A673 (cell line): ENCODE results near the gene SLC36A1. TPM values are rescaled to one million over a fixed set of nuclear protein-coding genes. Genes with fewer than 3 reads are reported as not detected.

Source experiments
- BruUV-seq: library from RNA; stranded (reverse); fragments of 400-500 nt; replicated peaks from 2 replicates; lab custom pipeline; 2021; lab: Mats Ljungman, UMichigan
- CTCF ChIA-PET: fragments of 300-600 bp; sonication (Branson Sonifier 250); formaldehyde crosslinking; loops from one replicate; lab custom pipeline; 2022; ENCODE audit warnings: antibody characterized with exemption; lab: Charles Lee
- POLR2A ChIA-PET: fragments of 300-600 bp; sonication (Branson Sonifier 250); formaldehyde crosslinking; loops from one replicate; lab custom pipeline; 2022; ENCODE audit warnings: antibody characterized with exemption; ENCODE audit not compliant: low non-redundant PET; lab: Charles Lee
- DNase-seq: peaks from one replicate; pipeline ENCODE4 v3.0.0-alpha.2; 2015; ENCODE audit warnings: low spot score
- H3K27ac ChIP-seq: fragments of 200-600 bp; sonication (generic); 2 replicates; pipeline ENCODE4 v1.5.1; 2016; ENCODE audit warnings: mixed run types, low read depth, mild to moderate bottlenecking, mixed read lengths, antibody characterized with exemption, low read length; ENCODE audit not compliant: poor library complexity, severe bottlenecking
- H3K27me3 ChIP-seq: fragments of 200-600 bp; sonication (generic); replicated peaks from 2 replicates; pipeline ENCODE4 v1.6.1; 2017; ENCODE audit warnings: mixed run types, low read depth, mild to moderate bottlenecking, mixed read lengths, antibody characterized with exemption, low read length; ENCODE audit not compliant: insufficient read depth, poor library complexity
- H3K36me3 ChIP-seq: fragments of 200-600 bp; sonication (generic); 2 replicates; pipeline ENCODE4 v1.6.1; 2016; ENCODE audit warnings: mixed run types, mild to moderate bottlenecking, mixed read lengths, antibody characterized with exemption, low read length; ENCODE audit not compliant: insufficient read depth, poor library complexity, severe bottlenecking
- H3K4me1 ChIP-seq: fragments of 200-600 bp; sonication (generic); 2 replicates; pipeline ENCODE4 v1.6.1; 2017; ENCODE audit warnings: mixed run types, mild to moderate bottlenecking, mixed read lengths, antibody characterized with exemption, low read length; ENCODE audit not compliant: insufficient read depth, poor library complexity, severe bottlenecking
- H3K4me3 ChIP-seq: fragments of 200-600 bp; sonication (generic); 2 replicates; pipeline ENCODE4 v1.5.1; 2016; ENCODE audit warnings: low read depth, mixed run types, mild to moderate bottlenecking, mixed read lengths, low read length; ENCODE audit not compliant: poor library complexity, severe bottlenecking
- H3K9me3 ChIP-seq: fragments of 200-600 bp; sonication (generic); 2 replicates; pipeline ENCODE4 v1.6.1; 2016; ENCODE audit warnings: mixed run types, low read depth, mild to moderate bottlenecking, mixed read lengths, antibody characterized with exemption, low read length; ENCODE audit not compliant: poor library complexity, severe bottlenecking
- CTCF ChIP-seq: fragments of 300-800, 200-600 bp; sonication (generic); conservative IDR thresholded peaks from 2 replicates; pipeline ENCODE4 v1.5.1; 2017; ENCODE audit warnings: low read depth, mild to moderate bottlenecking, antibody characterized with exemption, low read length, moderate library complexity, mixed read lengths
- EZH2 ChIP-seq: fragments of 200-600 bp; sonication (generic); IDR thresholded peaks from 2 replicates; pipeline ENCODE4 v1.6.1; 2017; ENCODE audit warnings: borderline replicate concordance, low read depth, mild to moderate bottlenecking, mixed read lengths, antibody characterized with exemption, low read length; ENCODE audit not compliant: poor library complexity, severe bottlenecking
- intact Hi-C: fragments of 100-400 bp; cut with micrococcal nuclease; formaldehyde crosslinking; loops from one replicate; pipeline ENCODE4 v1.10.0; 2022; ENCODE audit not compliant: unreplicated experiment
- total RNA-seq: library from RNA; stranded (reverse); gene quantifications from 2 replicates; pipeline ENCODE4 v1.2.3, GENCODE V29; 2021

The SLC36A1 gene
- total RNA-seq, 1 experiment from 2014 or later: 12.5 TPM

GRCh38 chr5:151490627-151491026 is 43.2 kb downstream of the SLC36A1 start:
- intact Hi-C loops: no loop called here
- ChIA-PET POLR2A (no interaction called here), CTCF (no interaction called here)
- no peak for DNase-seq
- TF ChIP-seq CTCF (no peak), EZH2 (no peak)
- H3K4me1 ChIP-seq: no peaks in the 10 kb centered on the region
- H3K27ac ChIP-seq: no peak overlapping the region
- BruUV-seq: no TSS peak
- H3K9me3 ChIP-seq: no peaks in the 10 kb centered on the region
- H3K4me3 ChIP-seq: no peak overlapping the region
- H3K36me3 ChIP-seq: no peaks in the 10 kb centered on the region
- no peaks in the 10 kb centered on the region for H3K27me3 ChIP-seq

DNA sequence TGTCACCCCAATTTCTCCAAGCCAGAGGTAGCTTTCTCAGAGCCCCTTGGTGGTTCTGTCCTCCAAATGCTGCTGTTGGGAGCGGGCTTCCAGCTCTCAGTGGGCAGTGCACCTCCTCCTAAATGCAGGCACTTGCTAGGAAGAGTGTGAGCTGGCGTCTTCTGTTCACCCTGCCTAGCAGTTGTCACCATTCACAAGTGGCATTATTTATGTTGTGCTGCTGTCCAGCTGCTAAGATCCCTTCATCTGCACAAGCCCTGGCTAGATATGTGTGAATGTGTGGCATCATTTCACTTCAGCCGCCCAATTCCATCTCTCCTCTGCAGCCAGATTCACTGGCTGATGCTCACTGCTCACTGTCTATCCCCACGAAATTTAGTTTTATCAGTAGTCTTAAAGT is 43.7 kb downstream of the SLC36A1 start:
- DNase-seq: no peak
- CTCF ChIA-PET: no interaction called here
- H3K4me3 ChIP-seq: no peak overlapping the region
- H3K27ac ChIP-seq: no peak overlapping the region
- TF ChIP-seq CTCF (no peak), EZH2 (no peak)
- BruUV-seq: no TSS peak
- H3K27me3 ChIP-seq: no peaks in the 10 kb centered on the region
- H3K9me3 ChIP-seq: no peaks in the 10 kb centered on the region
- no peaks in the 10 kb centered on the region for H3K36me3 ChIP-seq
- no peaks in the 10 kb centered on the region for H3K4me1 ChIP-seq
- intact Hi-C loops: no loop called here
- POLR2A ChIA-PET: no interaction called here

DNA sequence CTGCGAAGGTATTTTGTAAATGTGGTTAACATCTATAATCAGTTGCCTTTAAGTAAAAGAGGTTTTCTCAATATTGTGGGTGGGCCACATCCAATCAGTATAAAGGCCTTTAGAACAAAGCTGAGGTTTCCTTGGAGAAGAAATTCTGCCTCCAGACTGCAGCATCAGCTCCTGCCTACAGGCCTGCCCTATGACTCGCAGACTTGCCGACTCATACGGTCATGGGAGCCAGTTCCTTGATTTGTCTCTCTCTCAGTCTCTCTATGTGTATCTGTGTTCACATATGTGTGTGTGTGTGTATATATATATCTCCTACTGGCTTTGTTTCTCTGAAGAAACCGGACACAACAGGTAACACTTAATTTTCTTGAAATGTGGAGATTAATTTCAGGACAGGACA is 45.3 kb downstream of the SLC36A1 start:
- no TSS peak for BruUV-seq
- Histone ChIP-seq H3K4me1 (no peaks in the 10 kb centered on the region), H3K9me3 (no peaks in the 10 kb centered on the region), H3K4me3 (no peak overlapping the region), H3K36me3 (no peaks in the 10 kb centered on the region), H3K27me3 (no peaks in the 10 kb centered on the region), H3K27ac (no peak overlapping the region)
- ChIA-PET POLR2A (no interaction called here), CTCF (no interaction called here)
- TF ChIP-seq EZH2: no peak
- no peak for TF ChIP-seq CTCF
- intact Hi-C loops: no loop called here
- DNase-seq: no peak
